Astrocyte (in vitro differentiated cells and primary cell): Measurements from ENCODE around the gene CLTCL1.

Experiments used
- CTCF ChIP-seq: IDR thresholded peaks from 2 replicates; pipeline ENCODE4 v1.5.1; 2011; ENCODE audit warnings: low read depth, mild to moderate bottlenecking, inconsistent platforms, low read length, moderate library complexity; ENCODE audit not compliant: insufficient read depth
- EZH2 ChIP-seq: IDR thresholded peaks from 2 replicates; pipeline ENCODE4 v1.6.1; 2012; ENCODE audit warnings: mild to moderate bottlenecking, low read length, inconsistent platforms; ENCODE audit not compliant: insufficient read depth

DNA sequence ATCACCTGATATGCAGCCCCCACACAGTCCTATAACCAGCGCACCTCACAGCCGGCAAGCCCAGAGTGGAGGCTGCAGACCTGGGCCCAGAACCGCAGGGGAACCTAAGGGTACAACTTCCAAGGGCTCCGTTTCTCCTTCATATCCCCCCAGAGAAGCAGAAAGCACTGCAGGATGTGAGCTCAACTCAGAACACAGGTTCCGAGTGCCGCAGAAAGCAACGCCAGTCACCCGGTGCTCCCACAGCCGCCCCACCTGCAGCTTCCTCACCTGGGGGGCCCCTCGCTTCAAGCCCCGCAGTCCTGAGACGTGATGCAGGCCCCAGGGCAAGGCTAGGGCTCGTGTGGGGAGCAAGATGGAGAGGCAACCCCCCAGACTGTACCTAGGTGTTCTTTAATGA lies 158.0 kb downstream of the CLTCL1 start:
- TF ChIP-seq CTCF (no peak), EZH2 (no peak)
